ENCODE results near the gene MPV17. TPM values are rescaled to one million over a fixed set of nuclear protein-coding genes. Genes with fewer than 3 reads are reported as not detected.

The MPV17 gene
- total and polyA plus RNA-seq, 9 of the 15 experiments (the other 6 are each of a cell fraction or from before 2014, with no cell fraction given): 54.7 to 140 (median 70.2) TPM

DNA sequence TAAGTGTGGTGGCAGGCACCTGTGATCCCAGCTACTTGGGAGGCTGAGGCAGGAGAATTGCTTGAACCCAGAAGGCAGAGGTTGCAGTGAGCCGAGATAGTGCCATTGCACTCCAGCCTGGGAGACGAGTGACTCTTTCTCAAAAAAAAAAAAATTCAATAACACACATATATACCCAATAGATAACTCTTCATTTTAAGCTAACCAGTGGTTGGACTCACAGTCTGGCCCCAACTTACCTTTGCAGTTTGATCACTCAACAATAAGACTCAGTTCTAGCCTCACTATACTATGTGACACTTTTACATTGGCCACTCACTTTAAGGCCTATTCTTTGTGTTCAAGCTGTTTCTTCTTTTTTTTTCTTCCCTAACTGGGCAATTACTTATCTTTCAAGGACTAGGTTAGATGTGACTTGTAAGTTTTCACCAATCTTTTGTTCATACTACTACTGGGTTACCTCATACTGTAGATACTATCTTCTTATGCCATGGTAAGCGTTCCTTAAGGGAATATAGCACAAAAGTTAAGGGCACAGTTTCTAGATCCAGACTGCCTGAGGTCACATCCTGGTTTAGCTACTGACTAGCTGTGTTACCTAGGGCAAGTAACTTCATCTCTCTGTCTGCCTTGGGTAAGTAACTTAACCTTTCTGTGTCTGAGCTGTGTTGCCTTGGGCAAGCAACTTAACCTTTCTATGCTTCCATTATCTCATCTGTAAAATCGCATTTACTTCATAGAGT is 40.0 kb upstream of the MPV17 start:
- CTCF ChIA-PET (ENCODE audit: low intra/inter-chr PET ratio): no interaction called here
- no peaks in the 10 kb centered on the region for H3K9me1 ChIP-seq (ENCODE audit: control insufficient read depth, insufficient read depth, low read length)
- H3K4me2 ChIP-seq (ENCODE audit: insufficient read depth, low read length): no peak overlapping the region

More for the DNA sequence above, 40.0 kb upstream of the MPV17 start:
- no peaks in the 10 kb centered on the region for H4K20me1 ChIP-seq (replicated peaks; ENCODE audit: control insufficient read depth, insufficient read depth, low read length)
- ATAC-seq: peak; percentile 54
- no peak overlapping the region for H3K4me3 ChIP-seq
- intact Hi-C loops (cut with micrococcal nuclease): no loop called here
- TF ChIP-seq RFX7 (CRISPR knock-in tag; IDR thresholded peaks at IDR 0.05): 0 out of 2 replicates have a peak, but pooled peaks have one; percentile 52
- no peak for TF ChIP-seq ADNP (tag; IDR thresholded peaks at IDR 0.05)
- TF ChIP-seq NFRKB (IDR thresholded peaks at IDR 0.05; ENCODE audit: low read depth): no peak
- TF ChIP-seq POLR2A (conservative IDR thresholded peaks at IDR 0.05): peak; percentile 60; the same call in 1 of the 2 replicates
- TF ChIP-seq ZFP36 (IDR thresholded peaks at IDR 0.05; ENCODE audit: low read depth, low read length, partially characterized antibody): peak; percentile 12
- TF ChIP-seq, protein P1, sequence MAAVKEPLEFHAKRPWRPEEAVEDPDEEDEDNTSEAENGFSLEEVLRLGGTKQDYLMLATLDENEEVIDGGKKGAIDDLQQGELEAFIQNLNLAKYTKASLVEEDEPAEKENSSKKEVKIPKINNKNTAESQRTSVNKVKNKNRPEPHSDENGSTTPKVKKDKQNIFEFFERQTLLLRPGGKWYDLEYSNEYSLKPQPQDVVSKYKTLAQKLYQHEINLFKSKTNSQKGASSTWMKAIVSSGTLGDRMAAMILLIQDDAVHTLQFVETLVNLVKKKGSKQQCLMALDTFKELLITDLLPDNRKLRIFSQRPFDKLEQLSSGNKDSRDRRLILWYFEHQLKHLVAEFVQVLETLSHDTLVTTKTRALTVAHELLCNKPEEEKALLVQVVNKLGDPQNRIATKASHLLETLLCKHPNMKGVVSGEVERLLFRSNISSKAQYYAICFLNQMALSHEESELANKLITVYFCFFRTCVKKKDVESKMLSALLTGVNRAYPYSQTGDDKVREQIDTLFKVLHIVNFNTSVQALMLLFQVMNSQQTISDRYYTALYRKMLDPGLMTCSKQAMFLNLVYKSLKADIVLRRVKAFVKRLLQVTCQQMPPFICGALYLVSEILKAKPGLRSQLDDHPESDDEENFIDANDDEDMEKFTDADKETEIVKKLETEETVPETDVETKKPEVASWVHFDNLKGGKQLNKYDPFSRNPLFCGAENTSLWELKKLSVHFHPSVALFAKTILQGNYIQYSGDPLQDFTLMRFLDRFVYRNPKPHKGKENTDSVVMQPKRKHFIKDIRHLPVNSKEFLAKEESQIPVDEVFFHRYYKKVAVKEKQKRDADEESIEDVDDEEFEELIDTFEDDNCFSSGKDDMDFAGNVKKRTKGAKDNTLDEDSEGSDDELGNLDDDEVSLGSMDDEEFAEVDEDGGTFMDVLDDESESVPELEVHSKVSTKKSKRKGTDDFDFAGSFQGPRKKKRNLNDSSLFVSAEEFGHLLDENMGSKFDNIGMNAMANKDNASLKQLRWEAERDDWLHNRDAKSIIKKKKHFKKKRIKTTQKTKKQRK (IDR thresholded peaks at IDR 0.05; ENCODE audit: borderline replicate concordance, low read depth, low read length): no peak
- TF ChIP-seq, protein P2, sequence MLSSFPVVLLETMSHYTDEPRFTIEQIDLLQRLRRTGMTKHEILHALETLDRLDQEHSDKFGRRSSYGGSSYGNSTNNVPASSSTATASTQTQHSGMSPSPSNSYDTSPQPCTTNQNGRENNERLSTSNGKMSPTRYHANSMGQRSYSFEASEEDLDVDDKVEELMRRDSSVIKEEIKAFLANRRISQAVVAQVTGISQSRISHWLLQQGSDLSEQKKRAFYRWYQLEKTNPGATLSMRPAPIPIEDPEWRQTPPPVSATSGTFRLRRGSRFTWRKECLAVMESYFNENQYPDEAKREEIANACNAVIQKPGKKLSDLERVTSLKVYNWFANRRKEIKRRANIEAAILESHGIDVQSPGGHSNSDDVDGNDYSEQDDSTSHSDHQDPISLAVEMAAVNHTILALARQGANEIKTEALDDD (IDR thresholded peaks at IDR 0.05): peak; percentile 92; the same call in 1 of the 2 replicates
- H3K9ac ChIP-seq (ENCODE audit: insufficient read depth in 1 of 2, low read depth in 2 of 2, low read length in 2 of 2): no peak overlapping the region
- peaks cover 0 to 8% of the 10 kb centered on the region in 2 experiments; a peak in 3 of 5 replicates for H3K4me1 ChIP-seq (replicated peaks in 1 of 2; ENCODE audit: control insufficient read depth in 2 of 2, insufficient read depth in 2 of 2, low read length in 2 of 2)
- H3K27ac ChIP-seq (ENCODE audit: extremely low read depth, low read depth, low read length): peak overlapping the region; percentile 50; the same call in 1 of the 3 replicates
- H3K9me3 ChIP-seq (replicated peaks; ENCODE audit: control insufficient read depth, insufficient read depth, low read depth, low read length): no peaks in the 10 kb centered on the region
- H3K27me3 ChIP-seq (ENCODE audit: control insufficient read depth in 2 of 2, insufficient read depth in 2 of 2, low read length in 2 of 2): no peaks in the 10 kb centered on the region
- no peak for FAIRE-seq
- BruUV-seq (replicated peaks): no TSS peak
- peaks cover 11% of the 10 kb centered on the region for H3K79me2 ChIP-seq (ENCODE audit: control insufficient read depth, insufficient read depth, low read length)
- in situ Hi-C loops (cut with MboI): no loop called here
- 69% methylated on average over 4 of the region's 4 CpGs for WGBS (ENCODE audit: insufficient coverage, low coverage, missing lambda C conversion rate)
- no peak overlapping the region for H2AFZ ChIP-seq (ENCODE audit: low read depth, low read length)
- peaks cover 54% of the 10 kb centered on the region for H3K36me3 ChIP-seq (ENCODE audit: control insufficient read depth, insufficient read depth, low read length)
- POLR2A ChIA-PET: interaction anchor here (0.6 to 2.0 kb wide), 7 partner anchors 12 to 1136 kb away, joined by 3 to 9 read pairs (median 4); partner anchors contain the start of gene ZNF513
- DNase-seq (ENCODE audit: extremely low read depth in 1 of 4, low spot score in 3 of 4): no peak

Data from K562 (cell line).